Hematopoietic multipotent progenitor cell treated with erythropoietin and hydrocortisone succinate and interleukin-3 and kit ligand, for 17 days (in vitro differentiated cells): ENCODE results near the gene CD82.
"Not testable (repeated sequence)": the region's sequence is repeated elsewhere in the genome, so short reads cannot be mapped to it uniquely, and the experiment has no call there.

ENCODE experiments used
- DNase-seq: peaks from one replicate; pipeline ENCODE4 v3.0.0-alpha.2; 2015; ENCODE audit warnings: low spot score

Gene CD82

DNA sequence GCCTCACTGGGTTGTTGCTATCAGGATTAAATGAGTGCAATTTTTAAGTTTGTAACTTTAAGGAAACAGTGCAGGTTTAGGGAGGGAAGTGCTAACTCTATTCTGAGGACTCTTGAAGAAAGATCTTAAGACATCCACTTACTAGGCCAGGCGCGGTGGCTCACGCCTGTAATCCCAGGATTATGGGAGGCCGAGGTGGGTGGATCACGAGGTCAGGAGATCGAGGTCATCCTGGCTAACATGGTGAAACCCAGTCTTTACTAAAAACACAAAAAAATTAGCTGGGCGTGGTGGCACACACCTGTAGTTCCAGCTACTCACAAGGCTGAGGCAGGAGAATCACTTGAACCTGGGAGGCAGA, 5.5 kb upstream of the CD82 start:
- DNase-seq, result not testable (repeated sequence)

GRCh38 chr11:44561275-44561805, 4.1 kb upstream of the CD82 start:
- DNase-seq, result peak; percentile 46

GRCh38 chr11:44561964-44562734, 3.3 kb upstream of the CD82 start:
- DNase-seq, result no peak

GRCh38 chr11:44562845-44563460, 2.5 kb upstream of the CD82 start:
- no peak for DNase-seq

- no peak for DNase-seq
Measured at GRCh38 chr11:44563711-44564110, 1.8 kb upstream of the CD82 start.

DNA sequence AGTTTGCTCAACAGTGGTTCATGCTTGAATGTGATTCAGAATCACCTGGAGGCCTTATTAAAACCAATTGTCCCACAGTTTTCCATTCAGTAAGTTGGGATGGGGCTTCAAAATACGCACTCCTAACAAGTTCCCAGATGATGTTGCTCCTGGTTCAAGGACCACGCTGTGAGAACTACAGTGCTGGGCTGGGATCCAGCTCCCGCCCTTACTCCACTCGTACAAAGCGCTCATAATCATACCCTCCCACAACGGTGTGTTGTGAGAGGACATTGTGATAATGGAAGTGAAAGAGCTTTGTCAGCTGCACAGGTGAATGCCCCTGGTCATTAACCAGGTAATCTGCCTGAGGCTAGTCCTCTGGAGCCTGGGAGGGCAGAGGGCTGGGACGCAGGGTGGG, 1.3 kb upstream of the CD82 start:
- DNase-seq, result no peak

DNA sequence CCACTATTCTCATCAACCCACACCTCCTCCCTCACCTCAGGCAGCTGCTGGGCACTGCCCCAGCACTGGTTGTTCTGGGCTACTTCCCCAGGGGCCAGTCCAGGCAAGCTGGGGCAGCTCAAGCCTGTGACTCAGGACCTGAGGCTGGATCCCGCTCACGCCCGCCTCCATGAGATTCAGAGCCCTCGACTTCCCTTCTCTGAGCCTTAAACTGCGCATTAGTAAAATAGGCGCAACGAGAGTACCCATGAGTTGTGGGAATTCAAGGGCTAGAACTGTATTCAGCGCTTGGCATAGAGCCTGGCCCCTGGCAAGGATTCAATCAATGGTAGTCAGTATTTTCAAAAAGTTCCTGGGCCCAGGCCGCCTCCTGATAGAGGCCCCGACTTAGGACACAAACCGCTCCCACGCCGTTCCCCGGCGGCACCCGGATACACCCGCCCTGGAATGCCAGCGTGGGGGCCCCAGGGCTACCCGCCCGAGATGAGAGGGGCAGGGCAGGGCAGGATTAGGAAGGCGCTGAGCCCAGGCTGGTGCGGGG, 723 bp upstream of the CD82 start:
- no peak for DNase-seq

DNA sequence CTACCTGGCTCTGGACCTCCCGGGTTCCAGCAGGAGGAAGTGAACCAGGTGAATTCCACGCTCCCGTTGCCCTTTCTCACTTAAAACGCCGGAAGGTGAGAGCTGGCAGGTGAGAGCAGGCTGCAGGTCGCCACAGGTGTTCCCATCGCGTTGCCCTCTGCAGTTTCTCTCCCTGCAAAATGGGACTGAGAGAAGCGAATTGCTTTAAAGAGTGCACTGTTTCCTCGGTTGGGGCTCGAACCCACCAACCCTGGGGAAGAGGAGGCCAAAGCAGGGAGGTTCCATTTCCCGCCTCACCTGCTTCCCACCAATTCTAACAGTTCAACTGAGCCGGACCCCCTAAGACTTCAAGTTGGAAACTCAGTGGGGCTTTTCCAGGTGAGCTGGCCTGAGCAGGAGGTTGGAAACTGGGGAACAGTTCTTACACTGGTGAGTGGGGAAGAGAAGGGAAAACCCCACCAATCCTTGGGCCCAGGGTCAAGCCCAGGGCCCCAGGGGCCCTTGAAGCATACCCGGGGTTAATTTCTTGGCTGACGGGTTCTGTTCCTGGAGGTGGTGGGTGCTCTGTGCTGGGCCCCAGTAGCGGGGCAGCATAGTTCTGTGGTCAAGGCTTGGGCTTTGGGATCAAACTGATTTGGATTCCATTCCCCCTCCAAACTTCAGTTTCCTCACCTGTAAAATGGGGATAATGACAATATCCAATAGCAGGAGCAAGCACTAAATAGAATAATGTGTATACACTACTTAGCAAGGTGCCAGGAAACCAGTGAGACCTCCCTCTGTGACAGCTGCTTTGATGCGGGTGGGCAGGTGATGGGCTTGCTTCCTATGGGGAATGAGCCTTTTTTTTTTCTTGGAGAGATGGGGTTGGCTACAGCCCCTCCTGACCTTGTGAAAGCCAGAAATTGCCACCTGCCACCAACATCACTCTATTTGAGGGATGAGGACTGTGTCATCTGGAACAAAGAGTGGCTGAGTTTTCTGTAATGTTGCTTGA, 788 bp downstream of the CD82 start:
- no peak for DNase-seq

- no peak for DNase-seq
Measured at GRCh38 chr11:44566952-44567875, 1.8 kb downstream of the CD82 start.

- DNase-seq, result no peak
Measured at GRCh38 chr11:44567876-44568256, 2.4 kb downstream of the CD82 start.

GRCh38 chr11:44568331-44568657, 2.8 kb downstream of the CD82 start:
- no peak for DNase-seq

GRCh38 chr11:44568658-44569473, 3.4 kb downstream of the CD82 start:
- DNase-seq, result peak; percentile 71

- DNase-seq, result no peak
Measured at GRCh38 chr11:44570411-44571155, 5.1 kb downstream of the CD82 start.

DNA sequence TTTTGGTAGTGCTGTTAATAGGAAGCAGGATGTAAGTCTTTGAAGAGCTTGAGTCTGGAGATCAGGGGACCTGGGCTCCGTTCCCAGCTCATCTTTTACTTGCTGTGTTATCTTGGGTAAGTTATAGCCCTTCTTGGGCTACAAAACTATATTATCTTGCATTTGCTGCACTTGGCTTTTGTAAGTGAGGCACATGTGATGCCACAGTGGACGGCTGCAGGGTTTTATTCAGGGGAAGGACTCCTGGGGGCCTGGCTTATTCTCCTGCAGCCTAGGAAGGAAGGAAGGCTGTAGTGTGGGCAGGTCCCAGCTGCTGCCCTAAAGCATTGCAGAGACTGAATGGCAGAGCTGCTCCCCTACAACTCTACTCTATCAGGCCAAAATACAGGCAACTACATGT, 6.4 kb downstream of the CD82 start:
- DNase-seq, result no peak

- DNase-seq, result peak; percentile 44
Measured at GRCh38 chr11:44572436-44572835, 7.0 kb downstream of the CD82 start.

DNA sequence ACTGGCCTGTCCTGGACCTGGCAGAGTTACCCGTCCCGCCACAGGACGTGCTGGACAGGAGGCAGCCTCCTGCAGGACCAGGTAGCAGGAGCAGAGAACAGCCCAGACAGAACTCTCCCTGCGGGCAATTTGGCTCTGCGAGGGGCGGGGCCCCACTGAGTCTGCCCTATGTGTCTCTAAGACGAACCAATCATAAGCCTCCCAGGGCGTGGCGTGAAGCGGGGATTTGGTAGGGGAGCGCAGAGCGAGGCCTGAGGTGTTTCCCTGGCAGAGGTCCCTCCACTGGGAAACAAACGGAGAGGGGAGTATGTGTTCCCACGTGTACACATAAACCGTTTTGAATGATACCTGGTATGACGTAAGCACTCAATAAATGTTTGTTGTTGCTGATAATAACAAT, 7.4 kb downstream of the CD82 start:
- peak; percentile 66 for DNase-seq

DNA sequence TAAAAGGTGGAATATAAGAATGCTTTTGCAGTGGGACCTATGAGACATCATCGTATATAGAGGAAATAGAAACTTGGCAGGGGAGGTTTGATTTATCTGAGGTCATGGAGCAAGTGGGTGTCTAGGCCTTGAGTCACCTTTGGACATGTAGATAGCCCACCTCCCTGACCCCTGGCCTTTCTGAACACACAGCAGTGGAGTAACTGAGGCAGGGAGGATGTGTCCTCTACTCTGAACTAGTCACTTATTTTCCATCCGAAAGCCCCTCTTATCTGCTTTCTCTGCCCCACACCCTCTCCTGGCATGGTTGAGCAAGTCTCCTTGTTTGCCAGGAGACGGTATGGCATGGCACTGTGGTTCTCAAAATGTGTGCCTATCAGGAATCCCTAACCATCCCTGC, 7.9 kb downstream of the CD82 start:
- peak; percentile 63 for DNase-seq

DNA sequence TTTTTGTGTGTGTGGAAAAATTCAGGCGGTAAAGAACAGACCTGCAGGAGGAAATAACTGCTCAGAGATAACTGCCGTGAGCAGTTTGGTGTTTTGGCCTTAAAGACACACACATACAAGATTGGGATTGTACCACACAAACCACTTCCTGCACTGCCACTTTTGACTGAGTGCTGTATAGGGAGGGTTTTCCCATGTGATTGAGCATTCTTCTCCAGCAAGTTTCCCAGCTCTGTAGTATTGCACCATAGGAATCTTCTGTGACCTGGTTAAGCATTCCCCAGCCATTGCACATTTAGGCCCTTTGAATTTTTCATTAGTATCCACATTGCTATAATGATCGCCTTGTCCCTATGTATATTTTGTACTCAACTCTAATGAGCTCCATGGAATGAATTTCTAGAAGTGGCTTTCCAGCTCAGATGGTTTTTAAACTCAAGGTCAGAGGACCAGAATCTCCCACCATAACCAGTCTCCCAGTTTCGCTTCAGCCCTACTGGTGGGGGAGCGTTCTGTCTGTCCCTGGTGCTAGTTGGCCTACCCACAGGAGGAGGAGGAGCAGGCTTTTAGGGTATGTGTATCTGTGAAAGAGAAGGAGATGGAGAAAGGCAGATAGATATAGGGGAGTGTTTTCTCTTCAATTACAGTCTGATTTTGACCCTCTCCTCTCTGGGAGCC, 9.3 kb downstream of the CD82 start:
- no peak for DNase-seq

- DNase-seq, result no peak
Measured at GRCh38 chr11:44575288-44575672, 9.8 kb downstream of the CD82 start.
